ENCODE data around the gene TXNRD1. TPM values are rescaled to one million over a fixed set of nuclear protein-coding genes. Genes with fewer than 3 reads are reported as not detected.
A peak's percentile ranks its signal among the peaks of the same experiment; 100 is the strongest.

The TXNRD1 gene
- total and polyA plus RNA-seq, 7 experiments from 2014 or later: 19.1 to 73.5 (median 35.6) TPM

- no peak for ATAC-seq
- Mint-ChIP-seq H3K4me3 (peak overlapping the region; percentile 87 to 99 (median 96)), H3K27ac (peak overlapping the region; percentile 91 to 99 (median 97)), H3K9me3 (no peaks in the 10 kb centered on the region), H3K36me3 (peaks cover 0 to 18% (median 4%) of the 10 kb centered on the region in 5 donors), H3K4me1 (peaks cover 35 to 73% (median 56%) of the 10 kb centered on the region in 7 donors), H3K27me3 (no peaks in the 10 kb centered on the region)
- H3K27me3 ChIP-seq (ENCODE audit: control insufficient read depth in 2 of 2, insufficient read depth in 2 of 2, low read length in 2 of 2): no peaks in the 10 kb centered on the region
- H3K36me3 ChIP-seq (ENCODE audit: control insufficient read depth in 2 of 3, insufficient read depth in 3 of 3, low read length in 3 of 3): no peaks in the 10 kb centered on the region
- H3K4me3 ChIP-seq (ENCODE audit: low read length): peak overlapping the region; percentile 56
- ChIA-PET POLR2A (interaction anchor here (0.8 to 4.0 kb wide), 5 partner anchors 9 to 374 kb away, joined by 4 to 66 read pairs (median 5); partner anchors contain the start of genes HSP90B1 and TXNRD1), CTCF (interaction anchor here (1.0 to 1.6 kb wide), 3 partner anchors 35 to 89 kb away, joined by 3 to 7 read pairs (median 4); partner anchors contain the start of gene TXNRD1)
- H3K4me1 ChIP-seq (ENCODE audit: control insufficient read depth in 2 of 2, insufficient read depth in 2 of 2, low read length in 2 of 2): peaks cover 7 to 24% of the 10 kb centered on the region in 2 donors
- intact Hi-C loops (cut with micrococcal nuclease): loop anchor here (1.0 to 5.0 kb wide), 6 partner anchors 167 to 1998 kb away; partner anchors contain the start of genes C12orf75 (in 1 of the 2), NFYB (in 1 of the 2), NT5DC3 (in 1 of the 2) and SLC41A2 (in 1 of the 2)
- DNase-seq: no peak
- H3K27ac ChIP-seq (ENCODE audit: low read depth, low read length): peak overlapping the region; percentile 84
- no peaks in the 10 kb centered on the region for H3K9me3 ChIP-seq (ENCODE audit: control insufficient read depth in 2 of 3, low read length in 3 of 3)
These were observed 88.9 kb downstream of the TXNRD1 start for GRCh38 chr12:104304261-104305009.

DNA sequence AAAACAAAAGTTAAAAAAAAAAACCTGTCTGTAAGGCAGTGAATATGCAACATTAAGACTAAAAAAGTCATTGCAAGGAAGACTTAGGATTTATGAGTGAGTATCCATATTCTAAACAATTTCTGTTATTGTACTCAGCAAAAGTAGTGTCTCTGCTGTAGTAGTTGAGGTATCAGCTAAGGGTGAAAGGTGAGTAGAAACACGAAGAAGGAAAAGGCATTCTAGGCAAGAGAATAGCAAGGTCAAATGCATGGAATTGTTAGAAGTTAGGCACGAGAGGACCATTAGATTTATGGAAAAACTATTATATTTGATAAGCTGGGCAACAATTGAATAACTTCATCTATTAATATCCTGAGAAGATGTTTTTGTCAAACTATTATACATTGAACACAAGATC, 89.8 kb downstream of the TXNRD1 start:
- Histone ChIP-seq H3K9me3 (ENCODE audit: control insufficient read depth in 2 of 3, low read length in 3 of 3) (no peaks in the 10 kb centered on the region), H3K27me3 (ENCODE audit: control insufficient read depth in 2 of 2, insufficient read depth in 2 of 2, low read length in 2 of 2) (no peaks in the 10 kb centered on the region), H3K36me3 (ENCODE audit: control insufficient read depth in 2 of 3, insufficient read depth in 3 of 3, low read length in 3 of 3) (no peaks in the 10 kb centered on the region), H3K4me1 (ENCODE audit: control insufficient read depth in 2 of 2, insufficient read depth in 2 of 2, low read length in 2 of 2) (peaks cover 7 to 24% of the 10 kb centered on the region in 2 donors), H3K27ac (ENCODE audit: low read depth, low read length) (no peak overlapping the region), H3K4me3 (ENCODE audit: low read length) (no peak overlapping the region)
- H3K27me3 Mint-ChIP-seq: no peaks in the 10 kb centered on the region
- ATAC-seq (no peak), DNase-seq (no peak)
- peaks cover 33 to 74% (median 54%) of the 10 kb centered on the region in 7 donors for H3K4me1 Mint-ChIP-seq
- H3K27ac Mint-ChIP-seq: peak overlapping the region in 5 of 9 donors; percentile 11 to 92 (median 54)
- no peaks in the 10 kb centered on the region for H3K9me3 Mint-ChIP-seq
- peaks cover 0 to 18% (median 0%) of the 10 kb centered on the region in 5 donors for H3K36me3 Mint-ChIP-seq
- peak overlapping the region; percentile 18 to 99 (median 88) for H3K4me3 Mint-ChIP-seq
- ChIA-PET CTCF (interaction anchor here (1.4 kb wide), 1 partner anchor 16 kb away, joined by 3 read pairs; no protein-coding TSS in a partner anchor), POLR2A (interaction anchor here (4.0 kb wide), 1 partner anchor 17 kb away, joined by 66 read pairs; no protein-coding TSS in a partner anchor)
- intact Hi-C loops (cut with micrococcal nuclease): no loop called here

- Mint-ChIP-seq H3K4me3 (peak overlapping the region in 1 of 10 donors; percentile 8), H3K27me3 (no peaks in the 10 kb centered on the region), H3K4me1 (peaks cover 33 to 70% (median 54%) of the 10 kb centered on the region in 7 donors), H3K9me3 (no peaks in the 10 kb centered on the region), H3K36me3 (peaks cover 0 to 20% (median 0%) of the 10 kb centered on the region in 5 donors), H3K27ac (no peak overlapping the region)
- intact Hi-C loops (cut with micrococcal nuclease): no loop called here
- Histone ChIP-seq H3K4me1 (ENCODE audit: control insufficient read depth in 2 of 2, insufficient read depth in 2 of 2, low read length in 2 of 2) (peaks cover 7 to 24% of the 10 kb centered on the region in 2 donors), H3K27me3 (ENCODE audit: control insufficient read depth in 2 of 2, insufficient read depth in 2 of 2, low read length in 2 of 2) (no peaks in the 10 kb centered on the region), H3K27ac (ENCODE audit: low read depth, low read length) (no peak overlapping the region), H3K9me3 (ENCODE audit: control insufficient read depth in 2 of 3, low read length in 3 of 3) (no peaks in the 10 kb centered on the region), H3K4me3 (ENCODE audit: low read length) (no peak overlapping the region), H3K36me3 (ENCODE audit: control insufficient read depth in 2 of 3, insufficient read depth in 3 of 3, low read length in 3 of 3) (peaks cover 0 to 3% (median 0%) of the 10 kb centered on the region in 3 experiments)
- no peak for DNase-seq
- CTCF ChIA-PET: interaction anchor here (1.4 kb wide), 1 partner anchor 17 kb away, joined by 3 read pairs; no protein-coding TSS in a partner anchor
- POLR2A ChIA-PET: no interaction called here
- ATAC-seq: no peak
These were observed 90.8 kb downstream of the TXNRD1 start for GRCh38 chr12:104306376-104306775.

DNA sequence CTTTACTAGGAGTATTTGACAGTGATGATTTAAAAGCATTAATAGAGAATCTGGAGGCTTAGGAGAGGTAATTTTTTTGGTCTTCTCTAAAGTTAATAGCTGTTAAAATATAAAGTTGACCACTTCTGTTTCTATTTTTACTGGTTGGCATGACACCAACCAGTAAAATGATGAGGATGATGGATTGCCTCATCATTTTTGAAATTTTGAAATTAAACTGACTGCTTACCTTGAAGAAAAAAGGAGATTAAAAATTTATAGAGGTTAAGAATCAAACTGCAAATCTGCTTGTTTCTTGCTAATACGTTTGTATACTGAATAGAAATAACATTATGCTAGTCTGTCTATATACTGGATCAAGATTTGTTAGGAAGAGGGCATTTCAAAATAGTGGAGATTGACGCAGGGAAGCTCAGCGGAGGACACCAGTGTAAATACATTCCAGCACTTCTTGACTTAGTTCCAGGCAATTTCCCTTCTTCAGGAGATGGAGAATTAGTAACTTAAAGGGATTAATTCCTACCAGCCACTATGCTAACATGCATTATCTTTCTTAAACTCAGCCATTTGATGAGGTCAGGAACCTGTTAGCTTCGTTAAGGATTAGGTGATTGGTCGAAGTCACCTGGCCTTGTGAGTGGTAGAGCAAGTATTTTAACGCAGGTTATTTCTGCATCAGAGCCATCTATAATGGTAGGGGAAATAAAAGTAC, 91.5 kb downstream of the TXNRD1 start:
- no peak overlapping the region for H3K4me3 Mint-ChIP-seq
- Histone ChIP-seq H3K27ac (ENCODE audit: low read depth, low read length) (no peak overlapping the region), H3K36me3 (ENCODE audit: control insufficient read depth in 2 of 3, insufficient read depth in 3 of 3, low read length in 3 of 3) (peaks cover 0 to 4% (median under 1%) of the 10 kb centered on the region in 3 experiments), H3K9me3 (ENCODE audit: control insufficient read depth in 2 of 3, low read length in 3 of 3) (no peaks in the 10 kb centered on the region), H3K4me1 (ENCODE audit: control insufficient read depth in 2 of 2, insufficient read depth in 2 of 2, low read length in 2 of 2) (peaks cover 7 to 24% of the 10 kb centered on the region in 2 donors), H3K4me3 (ENCODE audit: low read length) (no peak overlapping the region), H3K27me3 (ENCODE audit: control insufficient read depth in 2 of 2, insufficient read depth in 2 of 2, low read length in 2 of 2) (no peaks in the 10 kb centered on the region)
- DNase-seq (no peak), ATAC-seq (no peak)
- H3K4me1 Mint-ChIP-seq: peaks cover 33 to 64% (median 54%) of the 10 kb centered on the region in 7 donors
- no peaks in the 10 kb centered on the region for H3K27me3 Mint-ChIP-seq
- POLR2A ChIA-PET: no interaction called here
- H3K9me3 Mint-ChIP-seq: no peaks in the 10 kb centered on the region
- peaks cover 0 to 22% (median 0%) of the 10 kb centered on the region in 5 donors for H3K36me3 Mint-ChIP-seq
- intact Hi-C loops (cut with micrococcal nuclease): no loop called here
- CTCF ChIA-PET: interaction anchor here (0.8 kb wide), 1 partner anchor 17 kb away, joined by 3 read pairs; no protein-coding TSS in a partner anchor
- peak overlapping the region in 1 of 9 donors; percentile 5 for H3K27ac Mint-ChIP-seq

GRCh38 chr12:104307655-104308000, 92.0 kb downstream of the TXNRD1 start:
- ChIA-PET CTCF (interaction anchor here (0.8 kb wide), 1 partner anchor 18 kb away, joined by 3 read pairs; no protein-coding TSS in a partner anchor), POLR2A (no interaction called here)
- Histone ChIP-seq H3K27ac (ENCODE audit: low read depth, low read length) (no peak overlapping the region), H3K9me3 (ENCODE audit: control insufficient read depth in 2 of 3, low read length in 3 of 3) (no peaks in the 10 kb centered on the region), H3K27me3 (ENCODE audit: control insufficient read depth in 2 of 2, insufficient read depth in 2 of 2, low read length in 2 of 2) (no peaks in the 10 kb centered on the region), H3K4me3 (ENCODE audit: low read length) (no peak overlapping the region), H3K4me1 (ENCODE audit: control insufficient read depth in 2 of 2, insufficient read depth in 2 of 2, low read length in 2 of 2) (peaks cover 7 to 24% of the 10 kb centered on the region in 2 donors), H3K36me3 (ENCODE audit: control insufficient read depth in 2 of 3, insufficient read depth in 3 of 3, low read length in 3 of 3) (peaks cover 0 to 8% (median 4%) of the 10 kb centered on the region in 3 experiments)
- Mint-ChIP-seq H3K4me3 (no peak overlapping the region), H3K27me3 (no peaks in the 10 kb centered on the region), H3K4me1 (peaks cover 33 to 61% (median 54%) of the 10 kb centered on the region in 7 donors), H3K9me3 (no peaks in the 10 kb centered on the region), H3K36me3 (peaks cover 0 to 22% (median 0%) of the 10 kb centered on the region in 5 donors), H3K27ac (peak overlapping the region in 2 of 9 donors; percentile 5 to 56)
- intact Hi-C loops (cut with micrococcal nuclease): no loop called here
- no peak for ATAC-seq
- DNase-seq: no peak

DNA sequence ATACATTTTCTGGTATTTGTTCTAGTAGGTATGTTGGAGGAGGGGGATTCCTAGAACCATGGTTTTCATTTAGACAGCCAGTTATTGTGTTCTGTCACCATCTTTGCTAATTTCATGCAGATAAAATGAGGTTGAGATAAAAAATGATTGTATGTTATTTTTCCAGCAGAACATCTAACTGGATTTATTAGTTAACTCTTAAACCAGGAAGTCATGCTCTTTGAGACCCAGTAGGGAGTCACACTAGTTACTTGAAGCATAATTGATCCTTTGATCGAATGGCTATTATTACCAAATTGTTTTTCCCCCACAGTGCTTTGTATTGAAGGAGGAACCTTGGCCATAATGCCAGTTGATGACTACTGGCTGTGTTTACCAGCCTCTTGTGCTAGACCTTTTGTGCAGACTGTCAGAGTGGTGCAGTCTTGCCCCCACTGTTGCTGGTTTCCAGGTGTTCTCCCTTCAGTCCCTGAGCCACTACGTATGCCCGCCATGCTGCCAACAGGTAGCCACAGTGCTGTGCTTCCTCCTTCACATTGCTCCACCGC, 93.9 kb downstream of the TXNRD1 start:
- H3K27ac ChIP-seq (ENCODE audit: low read depth, low read length): no peak overlapping the region
- peaks cover 21 to 48% (median 36%) of the 10 kb centered on the region in 7 donors for H3K4me1 Mint-ChIP-seq
- intact Hi-C loops (cut with micrococcal nuclease): no loop called here
- no peak for ATAC-seq
- no peak overlapping the region for H3K4me3 Mint-ChIP-seq
- DNase-seq: no peak
- H3K27me3 ChIP-seq (ENCODE audit: control insufficient read depth in 2 of 2, insufficient read depth in 2 of 2, low read length in 2 of 2): no peaks in the 10 kb centered on the region
- peaks cover 8 to 18% (median 16%) of the 10 kb centered on the region in 3 experiments for H3K36me3 ChIP-seq (ENCODE audit: control insufficient read depth in 2 of 3, insufficient read depth in 3 of 3, low read length in 3 of 3)
- no peak overlapping the region for H3K4me3 ChIP-seq (ENCODE audit: low read length)
- H3K27me3 Mint-ChIP-seq: no peaks in the 10 kb centered on the region
- H3K36me3 Mint-ChIP-seq: peaks cover 6 to 26% (median 7%) of the 10 kb centered on the region in 5 donors
- ChIA-PET CTCF (no interaction called here), POLR2A (interaction anchor here (1.2 kb wide), 1 partner anchor 21 kb away, joined by 3 read pairs; no protein-coding TSS in a partner anchor)
- H3K9me3 Mint-ChIP-seq: no peaks in the 10 kb centered on the region
- H3K9me3 ChIP-seq (ENCODE audit: control insufficient read depth in 2 of 3, low read length in 3 of 3): no peaks in the 10 kb centered on the region
- H3K27ac Mint-ChIP-seq: peak overlapping the region in 2 of 9 donors; percentile 20 to 68
- peaks cover 0 to 17% of the 10 kb centered on the region in 2 donors for H3K4me1 ChIP-seq (ENCODE audit: control insufficient read depth in 2 of 2, insufficient read depth in 2 of 2, low read length in 2 of 2)

Data from naive thymus-derived CD4-positive, alpha-beta T cell (primary cell).